ENCODE measurements around the gene RANBP10.

Gene RANBP10

GRCh38 chr16:67825906-67826305 is 19.5 kb upstream of the RANBP10 start:
- no peak for DNase-seq

GRCh38 chr16:67825119-67825518 is 18.8 kb upstream of the RANBP10 start:
- no peak for DNase-seq

GRCh38 chr16:67822511-67822910 is 16.2 kb upstream of the RANBP10 start:
- no peak for DNase-seq

DNA sequence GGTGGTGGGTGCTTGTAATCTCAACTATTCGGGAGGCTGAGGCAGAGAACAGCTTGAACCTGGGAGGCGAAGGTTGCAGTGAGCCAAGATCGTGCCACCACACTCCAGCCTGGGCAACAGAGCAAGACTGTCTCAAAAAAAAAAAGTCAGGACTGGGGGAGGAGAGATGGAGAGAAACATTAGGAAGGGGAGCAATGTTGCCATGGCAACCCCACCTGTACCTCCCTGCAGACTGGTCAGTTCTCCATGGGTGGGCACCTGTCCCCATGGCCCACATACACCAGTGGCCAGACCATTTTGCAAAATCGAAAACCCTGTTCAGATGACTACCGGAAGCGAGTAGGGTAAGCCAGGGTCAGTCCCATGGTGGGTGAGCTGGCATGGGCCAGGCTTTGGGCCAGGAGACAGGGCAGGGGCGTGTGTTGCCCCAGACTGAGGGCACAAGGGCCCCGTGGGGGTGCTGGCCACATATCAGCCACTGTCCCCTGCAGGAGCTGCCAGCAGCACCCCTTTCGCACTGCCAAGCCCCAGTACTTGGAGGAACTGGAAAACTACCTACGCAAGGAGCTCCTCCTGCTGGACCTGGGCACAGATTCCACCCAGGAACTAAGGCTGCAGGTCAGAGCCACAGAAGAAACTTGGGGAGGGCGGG is 14.4 kb upstream of the RANBP10 start:
- DNase-seq, result no peak

DNA sequence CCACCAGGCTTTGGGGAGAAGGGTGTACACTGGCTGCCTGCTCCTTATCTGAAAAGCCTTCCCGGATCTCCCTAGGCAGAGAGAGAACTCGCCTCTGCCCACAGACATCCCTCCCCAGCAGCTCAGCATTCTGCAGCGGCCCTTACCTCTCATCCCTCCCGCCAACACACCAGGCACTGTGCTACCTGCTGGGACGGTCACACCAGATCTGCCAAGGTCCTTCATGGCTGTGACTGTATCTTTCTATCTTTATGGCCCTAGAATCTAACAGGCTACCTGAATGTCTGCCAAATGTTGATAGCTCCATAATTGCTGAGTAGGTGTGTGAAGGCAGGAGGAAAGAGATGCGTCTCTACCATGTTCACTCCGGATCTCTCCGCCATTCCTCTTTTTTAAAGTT is 8.2 kb upstream of the RANBP10 start:
- DNase-seq, result no peak

DNA sequence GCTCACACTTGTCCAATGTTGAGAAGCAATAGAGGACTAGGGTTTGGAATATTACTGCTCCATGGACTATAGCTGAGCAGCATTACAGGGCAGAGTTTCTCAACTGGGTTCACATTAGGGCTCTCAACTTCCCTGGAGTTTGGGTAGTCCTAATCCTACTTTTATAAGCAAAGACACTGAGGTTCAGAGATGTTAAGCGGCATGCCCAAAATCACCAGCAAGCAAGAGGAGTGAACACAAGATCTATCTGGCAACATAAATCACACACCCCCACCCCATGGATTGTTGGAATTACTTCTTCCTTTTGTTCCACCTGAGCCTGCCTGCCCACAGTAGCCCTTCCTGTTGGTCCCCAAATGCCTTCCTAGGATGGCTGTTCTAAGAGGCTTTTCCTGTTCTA is 5.5 kb upstream of the RANBP10 start:
- no peak for DNase-seq

GRCh38 chr16:67807148-67807682 is 855 bp upstream of the RANBP10 start:
- DNase-seq, result no peak

DNA sequence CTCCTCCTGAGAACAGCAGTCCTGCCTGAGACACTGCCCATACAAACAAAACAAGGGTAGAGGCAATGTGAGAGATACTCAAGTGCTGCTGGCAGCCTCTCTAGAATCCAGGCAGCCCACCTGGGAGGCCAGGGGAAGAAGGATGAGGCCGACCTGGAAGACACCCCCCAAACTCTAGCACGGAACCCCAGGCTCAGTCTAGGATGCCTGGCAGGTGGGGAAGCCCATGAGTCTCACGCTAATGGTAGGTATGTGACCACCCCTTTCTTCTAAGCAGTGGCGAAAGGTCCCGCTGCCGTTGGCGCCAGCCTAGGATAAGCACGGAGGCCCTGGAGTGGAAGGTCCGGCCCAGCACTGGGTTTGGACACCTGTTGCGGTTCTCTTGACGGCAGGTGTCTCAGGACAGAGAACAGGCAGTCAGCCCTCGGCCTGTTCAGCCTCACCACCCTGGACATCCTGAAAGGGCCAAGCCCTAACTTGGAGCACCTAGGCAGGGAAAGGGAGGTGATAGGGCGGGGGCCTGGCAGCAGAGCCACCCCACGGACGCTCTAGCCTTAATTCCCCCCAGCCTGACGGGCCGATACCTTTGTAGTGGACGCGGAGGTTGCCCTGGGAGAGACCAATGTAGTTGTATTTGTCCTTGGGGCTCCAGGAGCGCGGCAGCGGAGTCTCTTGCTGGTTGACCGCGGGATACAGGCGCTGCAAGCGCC is 487 bp downstream of the RANBP10 start:
- DNase-seq, result no peak

- no peak for DNase-seq
These were observed 1.4 kb downstream of the RANBP10 start for GRCh38 chr16:67804853-67805542.

- DNase-seq, result peak; percentile 62
These were observed 2.5 kb downstream of the RANBP10 start for GRCh38 chr16:67803894-67804293.

DNA sequence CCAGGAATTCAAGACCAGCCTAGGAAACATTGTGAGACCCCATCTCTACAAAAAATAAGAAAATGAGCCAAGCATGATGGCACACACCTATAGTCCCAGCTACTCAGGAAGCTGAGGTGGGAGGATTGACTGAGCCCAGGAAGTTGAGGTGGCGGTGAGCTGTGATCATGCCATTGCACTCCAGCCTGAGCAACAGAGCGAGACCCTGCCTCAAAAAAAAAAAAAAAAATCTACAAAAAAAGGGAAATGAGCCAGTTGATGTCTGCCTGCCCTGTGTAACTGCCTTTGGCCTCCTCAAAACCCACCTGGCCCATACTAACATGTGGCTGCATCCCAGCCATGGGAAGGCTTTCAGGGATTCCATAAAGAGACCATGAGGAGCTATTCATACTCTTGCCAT is 4.5 kb downstream of the RANBP10 start:
- DNase-seq, result peak; percentile 56

DNA sequence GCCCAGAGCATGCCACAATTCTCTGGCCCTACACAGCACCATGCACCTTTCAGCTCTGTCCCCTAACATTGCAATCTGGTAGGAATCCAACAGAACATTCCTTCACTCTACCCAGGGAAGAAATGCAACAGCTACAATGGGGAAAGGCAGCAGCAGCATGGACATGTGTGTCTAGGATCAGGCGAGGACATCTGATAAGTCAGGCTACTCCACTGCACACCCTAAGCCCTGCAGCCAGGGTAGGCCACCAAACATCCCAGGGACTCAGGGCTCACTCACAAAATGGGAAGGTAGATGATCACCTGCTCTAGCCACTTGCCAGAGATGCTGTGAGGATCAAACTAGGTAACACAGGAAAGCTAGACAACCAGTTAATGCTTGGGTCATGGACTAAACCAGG is 5.1 kb downstream of the RANBP10 start:
- DNase-seq, result no peak

- DNase-seq, result no peak
These were observed 5.9 kb downstream of the RANBP10 start for GRCh38 chr16:67800338-67800926.

- DNase-seq, result no peak
These were observed 10.2 kb downstream of the RANBP10 start for GRCh38 chr16:67796099-67796718.

DNA sequence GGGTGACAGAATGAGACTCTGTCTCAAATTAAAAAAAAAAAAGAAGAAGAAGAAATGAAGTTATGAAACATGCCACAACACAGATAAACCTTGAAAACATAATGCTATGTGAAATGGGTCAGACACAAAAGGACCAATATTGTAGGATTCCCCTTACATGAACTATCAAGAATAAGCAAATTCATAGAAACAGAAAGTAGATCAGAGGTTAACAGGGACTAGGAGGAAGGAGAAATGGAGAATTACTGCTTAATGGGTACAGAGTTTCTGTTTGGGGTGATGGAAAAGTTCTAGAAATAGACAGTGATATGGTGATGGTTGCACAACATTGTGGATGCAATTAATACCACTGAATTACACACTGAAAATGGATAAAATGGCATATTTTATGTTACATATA is 16.3 kb downstream of the RANBP10 start:
- DNase-seq, result no peak

DNA sequence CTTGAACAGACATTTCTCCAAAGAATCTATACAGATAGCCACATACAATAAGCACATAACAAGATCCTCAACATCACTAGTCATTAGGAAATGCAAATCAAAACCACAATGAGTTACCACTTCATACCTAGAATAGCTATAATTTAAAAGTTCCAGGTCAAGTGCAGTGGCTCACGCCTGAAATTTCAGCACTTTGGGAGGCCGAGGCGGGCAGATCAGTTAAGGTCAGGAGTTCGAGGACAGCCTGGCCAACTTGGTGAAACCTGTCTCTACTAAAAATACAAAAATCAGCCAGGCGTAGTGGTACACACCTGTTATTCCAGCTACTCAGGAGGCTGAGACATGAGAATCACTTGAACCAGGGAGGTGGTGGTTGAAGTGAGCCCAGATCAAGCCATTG is 19.9 kb downstream of the RANBP10 start:
- DNase-seq, result no peak

GRCh38 chr16:67783353-67783725 is 23.0 kb downstream of the RANBP10 start:
- no peak for DNase-seq

GRCh38 chr16:67782567-67783352 is 23.6 kb downstream of the RANBP10 start:
- no peak for DNase-seq

DNA sequence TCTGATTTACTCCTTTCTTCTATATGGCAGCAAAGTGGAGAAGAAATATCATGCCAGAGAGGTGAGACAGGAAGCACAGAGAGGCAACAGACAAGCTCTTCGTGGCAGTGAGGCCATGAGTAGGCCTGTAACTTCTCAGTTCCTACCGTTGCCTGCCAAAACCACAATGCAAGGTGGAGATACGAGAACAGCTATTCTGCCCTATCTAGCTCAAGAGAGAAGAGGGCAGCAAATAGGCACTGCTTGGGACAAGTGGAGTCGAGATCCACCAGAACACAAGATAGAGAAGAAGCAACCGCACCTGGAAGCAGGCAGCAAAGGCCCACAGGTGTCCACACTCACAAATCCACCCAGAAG is 24.8 kb downstream of the RANBP10 start:
- no peak for DNase-seq

- no peak for DNase-seq
These were observed 25.4 kb downstream of the RANBP10 start for GRCh38 chr16:67780847-67781564.

DNA sequence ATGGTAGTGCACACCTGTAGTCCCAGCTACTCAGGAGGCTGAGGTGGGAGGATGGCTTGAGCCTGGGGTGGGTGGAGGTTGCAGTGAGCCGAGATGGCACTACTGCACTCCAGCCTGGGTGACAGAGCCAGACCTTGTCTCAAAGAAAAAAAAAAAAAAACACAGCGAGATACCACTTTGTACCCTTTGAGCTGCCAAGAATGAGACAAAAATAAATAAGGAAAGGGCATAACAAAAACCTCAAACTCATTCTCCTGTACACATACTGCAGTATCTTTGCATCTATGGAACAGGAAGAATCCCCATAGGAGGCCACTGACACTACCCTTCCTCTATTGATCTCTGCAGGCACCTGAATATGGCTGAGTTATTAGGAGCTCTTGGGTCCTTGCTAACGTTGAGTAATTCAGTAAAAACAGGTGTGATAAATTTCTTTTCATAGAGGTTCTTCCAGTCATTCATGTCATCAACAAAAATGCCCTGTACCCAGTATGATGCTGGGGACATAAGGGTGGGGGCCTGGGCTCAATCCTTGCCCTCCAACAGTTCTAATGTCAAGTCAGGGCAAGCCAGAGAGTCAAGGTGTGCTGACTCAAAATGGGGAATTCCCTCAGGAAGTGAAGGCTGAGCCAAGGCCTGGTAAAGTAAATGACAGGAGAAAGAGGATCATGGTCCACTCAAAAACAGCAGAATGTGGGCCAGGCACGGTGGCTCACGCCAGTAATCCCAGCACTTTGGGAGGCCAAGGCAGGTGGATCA is 26.9 kb downstream of the RANBP10 start:
- no peak for DNase-seq

Data from CD4-positive, alpha-beta T cell treated with Interferon gamma for 1 hour (primary cell).